Gastroesophageal sphincter (tissue), 3 donors: Measurements from ENCODE around the gene OR5M10.

ENCODE experiments used
- POLR2A ChIP-seq, 2 donors: fragments of 450-650 bp; IDR thresholded peaks; one replicate each; pipeline ENCODE4 v1.6.1; 2017; ENCODE audit warnings: antibody characterized with exemption in 2 of 2, mild to moderate bottlenecking in 2 of 2, moderate library complexity in 1 of 2
- TF ChIP-seq, protein P1 (sequence below), 4 experiments: fragments of 200-600 bp in 2 of 4; fragments of 450-650 bp in 2 of 4; sonication (generic) in 1 of 4; IDR thresholded peaks; one replicate each; pipeline ENCODE4 v1.5.1; 2017 to 2019; ENCODE audit warnings: antibody characterized with exemption in 4 of 4, mild to moderate bottlenecking in 2 of 4, moderate library complexity in 2 of 4

DNA sequence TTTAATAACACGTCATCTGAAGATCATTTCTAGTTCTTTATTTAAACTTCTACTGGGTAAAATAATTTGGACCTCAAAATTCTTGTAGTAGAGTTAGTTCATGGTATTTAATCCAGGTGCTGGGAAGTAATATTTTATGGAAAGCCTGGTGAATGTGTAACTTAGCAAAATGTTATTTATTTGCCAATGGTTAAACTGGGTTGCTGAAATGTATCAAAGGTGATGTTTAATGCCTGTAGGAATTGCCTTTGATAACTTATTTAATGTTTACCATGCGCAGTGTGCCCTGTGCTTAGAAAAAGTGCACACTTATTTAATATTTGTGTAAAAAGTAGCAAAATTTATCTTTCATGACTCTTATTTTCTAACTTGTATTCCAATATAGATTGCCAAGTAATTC, 45.7 kb downstream of the OR5M10 start:
- TF ChIP-seq, protein P1, sequence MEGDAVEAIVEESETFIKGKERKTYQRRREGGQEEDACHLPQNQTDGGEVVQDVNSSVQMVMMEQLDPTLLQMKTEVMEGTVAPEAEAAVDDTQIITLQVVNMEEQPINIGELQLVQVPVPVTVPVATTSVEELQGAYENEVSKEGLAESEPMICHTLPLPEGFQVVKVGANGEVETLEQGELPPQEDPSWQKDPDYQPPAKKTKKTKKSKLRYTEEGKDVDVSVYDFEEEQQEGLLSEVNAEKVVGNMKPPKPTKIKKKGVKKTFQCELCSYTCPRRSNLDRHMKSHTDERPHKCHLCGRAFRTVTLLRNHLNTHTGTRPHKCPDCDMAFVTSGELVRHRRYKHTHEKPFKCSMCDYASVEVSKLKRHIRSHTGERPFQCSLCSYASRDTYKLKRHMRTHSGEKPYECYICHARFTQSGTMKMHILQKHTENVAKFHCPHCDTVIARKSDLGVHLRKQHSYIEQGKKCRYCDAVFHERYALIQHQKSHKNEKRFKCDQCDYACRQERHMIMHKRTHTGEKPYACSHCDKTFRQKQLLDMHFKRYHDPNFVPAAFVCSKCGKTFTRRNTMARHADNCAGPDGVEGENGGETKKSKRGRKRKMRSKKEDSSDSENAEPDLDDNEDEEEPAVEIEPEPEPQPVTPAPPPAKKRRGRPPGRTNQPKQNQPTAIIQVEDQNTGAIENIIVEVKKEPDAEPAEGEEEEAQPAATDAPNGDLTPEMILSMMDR (IDR thresholded peaks at IDR 0.05) = no peak
- TF ChIP-seq POLR2A (IDR thresholded peaks at IDR 0.05) = no peak
